ENCODE measurements around the gene MDN1.

DNA sequence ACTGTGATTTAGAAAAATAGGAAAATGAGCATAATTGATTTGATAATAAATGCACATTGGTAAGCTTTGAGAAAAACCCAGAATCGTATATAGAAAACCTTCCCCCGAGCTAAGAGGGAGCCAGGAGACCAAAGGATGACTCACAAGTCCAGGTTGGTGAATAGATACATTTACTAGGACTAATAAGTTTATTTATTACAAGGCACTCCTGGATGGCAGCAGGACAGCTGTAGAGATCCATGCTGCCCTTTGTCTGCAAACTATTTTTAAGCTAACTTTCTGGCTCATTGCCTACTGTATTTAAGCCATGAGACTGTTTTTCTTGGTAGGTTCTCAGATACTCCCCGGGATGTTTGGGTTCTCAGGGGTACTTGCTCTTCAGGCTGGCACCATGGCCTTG is 23.5 kb upstream of the MDN1 start:
- TF ChIP-seq, protein P1, sequence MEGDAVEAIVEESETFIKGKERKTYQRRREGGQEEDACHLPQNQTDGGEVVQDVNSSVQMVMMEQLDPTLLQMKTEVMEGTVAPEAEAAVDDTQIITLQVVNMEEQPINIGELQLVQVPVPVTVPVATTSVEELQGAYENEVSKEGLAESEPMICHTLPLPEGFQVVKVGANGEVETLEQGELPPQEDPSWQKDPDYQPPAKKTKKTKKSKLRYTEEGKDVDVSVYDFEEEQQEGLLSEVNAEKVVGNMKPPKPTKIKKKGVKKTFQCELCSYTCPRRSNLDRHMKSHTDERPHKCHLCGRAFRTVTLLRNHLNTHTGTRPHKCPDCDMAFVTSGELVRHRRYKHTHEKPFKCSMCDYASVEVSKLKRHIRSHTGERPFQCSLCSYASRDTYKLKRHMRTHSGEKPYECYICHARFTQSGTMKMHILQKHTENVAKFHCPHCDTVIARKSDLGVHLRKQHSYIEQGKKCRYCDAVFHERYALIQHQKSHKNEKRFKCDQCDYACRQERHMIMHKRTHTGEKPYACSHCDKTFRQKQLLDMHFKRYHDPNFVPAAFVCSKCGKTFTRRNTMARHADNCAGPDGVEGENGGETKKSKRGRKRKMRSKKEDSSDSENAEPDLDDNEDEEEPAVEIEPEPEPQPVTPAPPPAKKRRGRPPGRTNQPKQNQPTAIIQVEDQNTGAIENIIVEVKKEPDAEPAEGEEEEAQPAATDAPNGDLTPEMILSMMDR (IDR thresholded peaks at IDR 0.05): no peak
- no peak for TF ChIP-seq POLR2A (IDR thresholded peaks at IDR 0.05)
- TF ChIP-seq EP300 (IDR thresholded peaks at IDR 0.05): no peak

Measured in gastroesophageal sphincter (tissue), 3 donors.